ENCODE measurements around the gene SUCLG2.

DNA sequence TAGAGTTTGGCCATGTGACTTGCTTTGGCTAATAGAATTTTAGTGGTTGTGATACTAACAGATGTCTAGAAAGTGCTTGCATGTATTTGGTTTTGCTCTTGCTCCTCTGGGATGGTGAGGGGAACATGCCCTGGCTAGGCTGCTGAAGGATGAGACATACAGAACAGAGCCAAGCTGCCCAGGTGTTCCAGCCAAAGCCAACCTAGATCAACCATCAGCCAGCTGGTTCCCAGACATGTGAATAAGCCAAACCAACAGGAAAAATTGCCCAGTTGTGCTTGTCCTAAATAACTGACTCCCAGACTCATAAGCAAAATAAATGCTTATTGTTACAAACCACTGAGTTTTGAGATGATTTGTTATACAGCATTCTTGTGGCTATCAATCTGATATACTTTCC is 292.6 kb downstream of the SUCLG2 start:
- TF ChIP-seq, protein P1, sequence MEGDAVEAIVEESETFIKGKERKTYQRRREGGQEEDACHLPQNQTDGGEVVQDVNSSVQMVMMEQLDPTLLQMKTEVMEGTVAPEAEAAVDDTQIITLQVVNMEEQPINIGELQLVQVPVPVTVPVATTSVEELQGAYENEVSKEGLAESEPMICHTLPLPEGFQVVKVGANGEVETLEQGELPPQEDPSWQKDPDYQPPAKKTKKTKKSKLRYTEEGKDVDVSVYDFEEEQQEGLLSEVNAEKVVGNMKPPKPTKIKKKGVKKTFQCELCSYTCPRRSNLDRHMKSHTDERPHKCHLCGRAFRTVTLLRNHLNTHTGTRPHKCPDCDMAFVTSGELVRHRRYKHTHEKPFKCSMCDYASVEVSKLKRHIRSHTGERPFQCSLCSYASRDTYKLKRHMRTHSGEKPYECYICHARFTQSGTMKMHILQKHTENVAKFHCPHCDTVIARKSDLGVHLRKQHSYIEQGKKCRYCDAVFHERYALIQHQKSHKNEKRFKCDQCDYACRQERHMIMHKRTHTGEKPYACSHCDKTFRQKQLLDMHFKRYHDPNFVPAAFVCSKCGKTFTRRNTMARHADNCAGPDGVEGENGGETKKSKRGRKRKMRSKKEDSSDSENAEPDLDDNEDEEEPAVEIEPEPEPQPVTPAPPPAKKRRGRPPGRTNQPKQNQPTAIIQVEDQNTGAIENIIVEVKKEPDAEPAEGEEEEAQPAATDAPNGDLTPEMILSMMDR (IDR thresholded peaks at IDR 0.05) = no peak
- TF ChIP-seq POLR2A (IDR thresholded peaks at IDR 0.05) = no peak
- no peak for TF ChIP-seq EP300 (IDR thresholded peaks at IDR 0.05)
